Measurements from ENCODE around the gene IRAK1BP1.
"Not testable (repeated sequence)": the region's sequence is repeated elsewhere in the genome, so short reads cannot be mapped to it uniquely, and the experiment has no call there.

The IRAK1BP1 gene

GRCh38 chr6:78867370-78868040 is at the start of gene IRAK1BP1:
Gene IRAK1BP1, plus strand, starts transcription at chr6:78867551. Its CDS starts 26 bp downstream, at chr6:78867577.
- DNase-seq, result peak; percentile 71

GRCh38 chr6:78824045-78824444 is 43.3 kb upstream of the IRAK1BP1 start:
- no peak for DNase-seq

- DNase-seq, result no peak
These were observed 37.9 kb upstream of the IRAK1BP1 start for GRCh38 chr6:78829407-78829806.

GRCh38 chr6:78830805-78831204 is 36.5 kb upstream of the IRAK1BP1 start:
- DNase-seq, result no peak

GRCh38 chr6:78831492-78831891 is 35.9 kb upstream of the IRAK1BP1 start:
- DNase-seq, result no peak

GRCh38 chr6:78832091-78832808 is 35.1 kb upstream of the IRAK1BP1 start:
- DNase-seq, result no peak

GRCh38 chr6:78835817-78836216 is 31.5 kb upstream of the IRAK1BP1 start:
- no peak for DNase-seq

- DNase-seq, result no peak
These were observed 30.8 kb upstream of the IRAK1BP1 start for GRCh38 chr6:78836598-78836997.

GRCh38 chr6:78841111-78841510 is 26.2 kb upstream of the IRAK1BP1 start:
- DNase-seq, result no peak

GRCh38 chr6:78842953-78843352 is 24.4 kb upstream of the IRAK1BP1 start:
- no peak for DNase-seq

GRCh38 chr6:78844899-78845298 is 22.5 kb upstream of the IRAK1BP1 start:
- no peak for DNase-seq

GRCh38 chr6:78845567-78845966 is 21.8 kb upstream of the IRAK1BP1 start:
- DNase-seq, result no peak

GRCh38 chr6:78850621-78851020 is 16.7 kb upstream of the IRAK1BP1 start:
- DNase-seq, result no peak

- no peak for DNase-seq
These were observed 16.2 kb upstream of the IRAK1BP1 start for GRCh38 chr6:78851156-78851555.

- DNase-seq, result no peak
These were observed 12.8 kb upstream of the IRAK1BP1 start for GRCh38 chr6:78854546-78854945.

- not testable (repeated sequence) for DNase-seq
These were observed 8.9 kb upstream of the IRAK1BP1 start for GRCh38 chr6:78858339-78858938.

GRCh38 chr6:78861509-78861908 is 5.8 kb upstream of the IRAK1BP1 start:
- no peak for DNase-seq

- DNase-seq, result no peak
These were observed 3.8 kb upstream of the IRAK1BP1 start for GRCh38 chr6:78863576-78863975.

GRCh38 chr6:78864957-78865356 is 2.4 kb upstream of the IRAK1BP1 start:
- DNase-seq, result no peak

- no peak for DNase-seq
These were observed 356 bp upstream of the IRAK1BP1 start for GRCh38 chr6:78867020-78867369.

- no peak for DNase-seq
These were observed 765 bp downstream of the IRAK1BP1 start for GRCh38 chr6:78868116-78868515.

- no peak for DNase-seq
These were observed 8.2 kb downstream of the IRAK1BP1 start for GRCh38 chr6:78875505-78875904.

GRCh38 chr6:78883651-78884050 is 16.3 kb downstream of the IRAK1BP1 start:
- DNase-seq, result no peak

GRCh38 chr6:78889901-78890300 is 22.6 kb downstream of the IRAK1BP1 start:
- DNase-seq, result not testable (repeated sequence)
